GM19468 (cell line): ENCODE results near the gene SLC5A2.

Source experiments
- ATAC-seq: cut with Tn5 transposase; IDR thresholded peaks from one replicate; pipeline ENCODE4 v1.9.1; 2021; ENCODE audit warnings: mild to moderate bottlenecking, moderate library complexity, moderate number of reproducible peaks; ENCODE audit not compliant: unreplicated experiment; ENCODE audit errors: extremely low read depth

SLC5A2 gene

GRCh38 chr16:31459687-31460581, 23.0 kb upstream of the SLC5A2 start:
- peak; percentile 69 for ATAC-seq

- ATAC-seq, result no peak
These were observed 22.3 kb upstream of the SLC5A2 start for GRCh38 chr16:31460582-31461002.

GRCh38 chr16:31461201-31461920, 21.6 kb upstream of the SLC5A2 start:
- no peak for ATAC-seq

- no peak for ATAC-seq
These were observed 20.8 kb upstream of the SLC5A2 start for GRCh38 chr16:31461921-31462804.

GRCh38 chr16:31464348-31464769, 18.6 kb upstream of the SLC5A2 start:
- ATAC-seq, result no peak

GRCh38 chr16:31464781-31465260, 18.1 kb upstream of the SLC5A2 start:
- no peak for ATAC-seq

- no peak for ATAC-seq
These were observed 17.0 kb upstream of the SLC5A2 start for GRCh38 chr16:31465788-31466370.

- ATAC-seq, result no peak
These were observed 16.5 kb upstream of the SLC5A2 start for GRCh38 chr16:31466381-31466841.

- ATAC-seq, result no peak
These were observed 15.7 kb upstream of the SLC5A2 start for GRCh38 chr16:31467151-31467773.

- no peak for ATAC-seq
These were observed 15.1 kb upstream of the SLC5A2 start for GRCh38 chr16:31467858-31468257.

GRCh38 chr16:31470615-31471014, 12.3 kb upstream of the SLC5A2 start:
- no peak for ATAC-seq

GRCh38 chr16:31471241-31471874, 11.6 kb upstream of the SLC5A2 start:
- no peak for ATAC-seq

GRCh38 chr16:31471875-31472708, 10.8 kb upstream of the SLC5A2 start, which contains the start of gene TGFB1I1:
Gene TGFB1I1, plus strand, starts transcription at chr16:31472152. Its CDS starts 37 bp downstream, at chr16:31472189.
- no peak for ATAC-seq

- no peak for ATAC-seq
These were observed 10.2 kb upstream of the SLC5A2 start for GRCh38 chr16:31472709-31473203.

GRCh38 chr16:31473264-31473984, 9.5 kb upstream of the SLC5A2 start:
- no peak for ATAC-seq

GRCh38 chr16:31474173-31474714, 8.7 kb upstream of the SLC5A2 start:
- ATAC-seq, result no peak
